ENCODE data around the gene SPRED2. TPM values are rescaled to one million over a fixed set of nuclear protein-coding genes. Genes with fewer than 3 reads are reported as not detected.

Gene SPRED2
- total RNA-seq, 2 experiments from 2014 or later, result 5.9 to 6.7 TPM

DNA sequence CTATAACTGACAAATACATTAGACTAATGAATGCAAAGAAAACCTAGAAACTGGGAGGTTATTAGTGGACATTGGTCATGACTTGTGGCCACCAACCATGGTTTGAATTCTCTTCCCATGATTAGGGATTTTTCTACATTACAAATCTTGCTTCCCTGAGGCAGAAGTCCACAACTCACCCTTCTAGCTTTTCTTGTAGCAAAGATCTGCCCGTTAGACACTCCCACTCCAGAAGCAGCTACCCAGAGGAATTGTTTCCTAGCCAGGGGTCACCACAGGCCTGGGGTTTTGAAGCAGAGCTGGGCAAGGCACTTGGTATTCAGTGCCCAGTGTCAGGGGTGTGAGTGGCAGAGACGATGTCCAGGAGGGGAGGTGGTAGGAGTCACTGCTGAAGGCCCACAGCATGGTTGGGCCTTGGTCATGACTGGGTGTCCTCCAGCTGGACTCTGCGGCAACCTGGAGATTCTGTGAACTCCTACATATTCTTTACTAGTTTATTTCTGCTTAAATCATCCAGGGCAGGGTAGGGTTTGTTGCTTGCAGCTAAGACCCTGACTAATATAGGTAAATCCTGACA lies 149.8 kb downstream of the SPRED2 start:
- ChIA-PET CTCF (interaction anchor here (1.3 to 1.5 kb wide), 2 partner anchors 14 to 18 kb away, joined by 3 to 5 read pairs; no protein-coding TSS in a partner anchor), POLR2A (interaction anchor here (0.9 kb wide), 1 partner anchor 20 kb away, joined by 3 read pairs; no protein-coding TSS in a partner anchor)
- no peak for DNase-seq
- Mint-ChIP-seq H3K9me3 (no peaks in the 10 kb centered on the region), H3K27me3 (peaks cover 5% of the 10 kb centered on the region), H3K4me3 (no peak overlapping the region), H3K27ac (no peak overlapping the region), H3K4me1 (ENCODE audit: low read depth) (peaks cover 12% of the 10 kb centered on the region), H3K36me3 (ENCODE audit: low read depth) (no peaks in the 10 kb centered on the region)
- intact Hi-C loops (cut with micrococcal nuclease), result no loop called here
- TF ChIP-seq, protein P1, sequence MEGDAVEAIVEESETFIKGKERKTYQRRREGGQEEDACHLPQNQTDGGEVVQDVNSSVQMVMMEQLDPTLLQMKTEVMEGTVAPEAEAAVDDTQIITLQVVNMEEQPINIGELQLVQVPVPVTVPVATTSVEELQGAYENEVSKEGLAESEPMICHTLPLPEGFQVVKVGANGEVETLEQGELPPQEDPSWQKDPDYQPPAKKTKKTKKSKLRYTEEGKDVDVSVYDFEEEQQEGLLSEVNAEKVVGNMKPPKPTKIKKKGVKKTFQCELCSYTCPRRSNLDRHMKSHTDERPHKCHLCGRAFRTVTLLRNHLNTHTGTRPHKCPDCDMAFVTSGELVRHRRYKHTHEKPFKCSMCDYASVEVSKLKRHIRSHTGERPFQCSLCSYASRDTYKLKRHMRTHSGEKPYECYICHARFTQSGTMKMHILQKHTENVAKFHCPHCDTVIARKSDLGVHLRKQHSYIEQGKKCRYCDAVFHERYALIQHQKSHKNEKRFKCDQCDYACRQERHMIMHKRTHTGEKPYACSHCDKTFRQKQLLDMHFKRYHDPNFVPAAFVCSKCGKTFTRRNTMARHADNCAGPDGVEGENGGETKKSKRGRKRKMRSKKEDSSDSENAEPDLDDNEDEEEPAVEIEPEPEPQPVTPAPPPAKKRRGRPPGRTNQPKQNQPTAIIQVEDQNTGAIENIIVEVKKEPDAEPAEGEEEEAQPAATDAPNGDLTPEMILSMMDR (IDR thresholded peaks at IDR 0.05), result no peak
- ATAC-seq, result no peak

DNA sequence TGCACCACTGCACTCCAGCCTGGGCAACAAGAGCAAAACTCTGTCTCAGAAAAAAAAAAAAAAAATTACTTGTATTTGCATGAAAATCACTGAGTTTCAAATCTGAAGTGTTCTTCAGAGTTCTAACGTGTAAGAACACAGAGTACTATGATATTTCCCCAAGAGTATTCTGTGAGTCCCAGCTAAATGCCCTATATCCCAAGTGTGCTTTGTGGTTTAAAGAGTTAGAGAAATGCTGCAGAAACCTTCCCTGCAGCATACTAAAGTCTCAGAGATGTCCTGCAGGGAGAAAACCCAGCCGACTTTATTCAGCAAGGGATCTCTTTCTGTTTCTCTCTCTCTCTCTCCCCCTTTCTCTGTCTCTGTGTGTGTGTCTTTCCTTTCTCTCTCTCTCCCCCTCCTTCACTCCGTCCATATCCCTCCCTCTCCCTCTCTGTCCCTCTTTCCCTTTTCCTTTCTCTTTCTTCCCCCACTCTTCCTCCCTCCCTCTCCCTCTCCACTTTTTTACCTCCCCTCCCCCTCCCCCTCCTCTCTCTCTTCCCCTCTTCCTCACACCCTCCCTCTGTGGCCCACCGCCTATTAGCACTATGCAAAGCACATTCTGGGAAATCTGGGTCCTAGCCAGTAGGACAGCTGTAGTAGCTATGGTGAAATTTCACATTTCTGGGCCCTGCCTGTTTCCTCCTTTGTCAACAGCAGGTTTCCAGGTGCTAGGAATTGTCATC lies 150.6 kb downstream of the SPRED2 start:
- ChIA-PET POLR2A (interaction anchor here (0.9 to 1.0 kb wide), 2 partner anchors 12 to 21 kb away, joined by 3 read pairs; no protein-coding TSS in a partner anchor), CTCF (interaction anchor here (1.3 to 1.5 kb wide), 2 partner anchors 15 to 17 kb away, joined by 3 to 5 read pairs; no protein-coding TSS in a partner anchor)

DNA sequence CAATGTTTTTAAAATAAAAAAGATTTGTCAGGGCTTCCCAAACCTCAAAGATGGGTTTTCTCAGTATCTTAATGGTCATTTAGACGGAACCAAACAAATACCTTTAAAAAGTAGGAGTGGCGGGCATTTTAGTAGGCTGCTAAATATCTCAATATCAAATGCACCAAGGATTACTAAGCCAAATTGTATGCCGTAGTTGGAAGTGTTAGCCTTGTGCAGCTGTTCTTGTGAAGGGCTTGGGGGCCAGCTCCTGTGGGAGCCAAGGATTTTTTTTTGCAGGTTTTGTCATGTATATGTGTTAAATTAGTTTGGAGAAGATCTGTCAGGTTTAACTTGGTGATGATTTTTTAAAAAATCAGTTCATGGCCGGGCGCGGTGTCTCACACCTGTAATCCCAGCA lies 152.6 kb downstream of the SPRED2 start:
- Mint-ChIP-seq H3K9me3 (no peaks in the 10 kb centered on the region), H3K36me3 (ENCODE audit: low read depth) (no peaks in the 10 kb centered on the region), H3K27me3 (peaks cover 5% of the 10 kb centered on the region), H3K4me3 (no peak overlapping the region), H3K27ac (no peak overlapping the region), H3K4me1 (ENCODE audit: low read depth) (peaks cover 12% of the 10 kb centered on the region)
- intact Hi-C loops (cut with micrococcal nuclease), result no loop called here
- ATAC-seq (no peak), DNase-seq (no peak)
- CTCF ChIA-PET, result no interaction called here
- TF ChIP-seq, protein P1 (IDR thresholded peaks at IDR 0.05), result no peak
- POLR2A ChIA-PET, result no interaction called here

More for the DNA sequence above, 150.6 kb downstream of the SPRED2 start:
- DNase-seq (no peak), ATAC-seq (no peak)
- no peaks in the 10 kb centered on the region for H3K9me3 Mint-ChIP-seq
- peaks cover 5% of the 10 kb centered on the region for H3K27me3 Mint-ChIP-seq
- peaks cover 12% of the 10 kb centered on the region for H3K4me1 Mint-ChIP-seq (ENCODE audit: low read depth)
- no peak overlapping the region for H3K4me3 Mint-ChIP-seq
- no peaks in the 10 kb centered on the region for H3K36me3 Mint-ChIP-seq (ENCODE audit: low read depth)
- H3K27ac Mint-ChIP-seq, result no peak overlapping the region
- TF ChIP-seq, protein P1 (IDR thresholded peaks at IDR 0.05), result no peak
- intact Hi-C loops (cut with micrococcal nuclease), result no loop called here

DNA sequence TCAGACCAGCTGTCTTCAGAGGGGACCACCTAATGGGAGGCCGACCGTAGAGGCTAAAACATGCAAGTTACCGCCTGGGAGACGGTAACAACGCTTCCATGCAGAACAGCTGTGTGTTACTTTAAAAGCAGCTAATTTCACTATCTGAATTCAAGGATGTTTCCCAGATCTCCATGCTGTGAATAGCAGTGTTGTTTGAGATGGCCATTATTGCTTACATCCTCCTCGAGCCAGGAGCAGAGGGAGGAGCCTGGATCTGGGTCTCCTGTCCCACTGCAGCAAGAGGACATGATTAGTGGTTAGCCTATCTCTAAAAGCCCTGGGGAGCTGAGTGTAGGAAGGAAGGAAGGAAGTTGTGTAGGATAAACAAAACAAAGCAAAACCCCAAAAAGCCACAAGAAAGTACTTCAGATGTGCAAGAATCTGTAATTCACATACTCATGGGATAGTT lies 153.8 kb downstream of the SPRED2 start:
- ATAC-seq, result no peak
- no peak overlapping the region for H3K4me3 Mint-ChIP-seq
- POLR2A ChIA-PET, result interaction anchor here (1.3 kb wide), 1 partner anchor 9 kb away, joined by 4 read pairs; no protein-coding TSS in a partner anchor
- no peak for DNase-seq
- no peak overlapping the region for H3K27ac Mint-ChIP-seq
- H3K9me3 Mint-ChIP-seq, result no peaks in the 10 kb centered on the region
- intact Hi-C loops (cut with micrococcal nuclease), result no loop called here
- peaks cover 12% of the 10 kb centered on the region for H3K4me1 Mint-ChIP-seq (ENCODE audit: low read depth)
- peaks cover 3% of the 10 kb centered on the region for H3K36me3 Mint-ChIP-seq (ENCODE audit: low read depth)
- TF ChIP-seq, protein P1 (IDR thresholded peaks at IDR 0.05), result no peak
- CTCF ChIA-PET, result interaction anchor here (0.9 to 1.2 kb wide), 2 partner anchors 42 to 105 kb away, joined by 3 to 4 read pairs; no protein-coding TSS in a partner anchor
- H3K27me3 Mint-ChIP-seq, result no peaks in the 10 kb centered on the region

All from activated CD8-positive, alpha-beta T cell treated with anti-CD3 and anti-CD28 coated beads for 36 hours (primary cell).